ENCODE measurements around the gene OXCT1.
"Not testable (repeated sequence)": the region's sequence is repeated elsewhere in the genome, so short reads cannot be mapped to it uniquely, and the experiment has no call there.

OXCT1 gene

DNA sequence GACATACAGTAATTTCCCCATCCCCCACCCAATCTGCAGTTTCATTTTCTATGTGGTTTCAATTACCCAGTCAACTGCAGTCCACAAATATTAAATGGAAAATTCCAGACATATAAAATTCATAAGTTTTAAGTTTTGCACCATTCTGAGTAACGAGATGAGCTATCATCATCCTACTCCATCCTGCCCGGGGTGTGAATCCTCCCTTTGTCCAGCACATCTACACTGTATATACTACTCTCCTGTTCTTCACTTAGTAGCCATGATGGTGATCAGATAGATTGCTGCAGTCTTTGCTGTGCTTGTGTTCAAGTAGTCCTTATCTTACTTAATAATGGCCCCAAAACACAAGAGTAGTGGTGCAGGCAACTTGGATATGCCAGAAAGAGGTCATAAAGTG is 11.3 kb downstream of the OXCT1 start:
- H3K36me3 Mint-ChIP-seq (ENCODE audit: insufficient read depth) = peaks cover 27% of the 10 kb centered on the region
- ATAC-seq (replicated peaks; ENCODE audit: extremely low read depth, poor library complexity, severe bottlenecking) = no peak
- H3K9me3 Mint-ChIP-seq = no peaks in the 10 kb centered on the region
- H3K4me1 Mint-ChIP-seq = peaks cover 14% of the 10 kb centered on the region
- peak overlapping the region; percentile 22 for H3K27ac Mint-ChIP-seq (ENCODE audit: low read depth)
- no peaks in the 10 kb centered on the region for H3K27me3 Mint-ChIP-seq
- no peak for DNase-seq (ENCODE audit: low spot score in 2 of 2)
- H3K4me3 Mint-ChIP-seq = no peak overlapping the region

- Mint-ChIP-seq H3K27ac (ENCODE audit: low read depth) (no peak overlapping the region), H3K27me3 (no peaks in the 10 kb centered on the region), H3K36me3 (ENCODE audit: insufficient read depth) (peaks cover 30% of the 10 kb centered on the region), H3K4me3 (no peak overlapping the region), H3K9me3 (no peaks in the 10 kb centered on the region), H3K4me1 (peaks cover 5% of the 10 kb centered on the region)
- no peak for DNase-seq (ENCODE audit: low spot score in 2 of 2)
- ATAC-seq (replicated peaks; ENCODE audit: extremely low read depth, poor library complexity, severe bottlenecking) = no peak
Measured at GRCh38 chr5:41857989-41858388, 12.2 kb downstream of the OXCT1 start.

DNA sequence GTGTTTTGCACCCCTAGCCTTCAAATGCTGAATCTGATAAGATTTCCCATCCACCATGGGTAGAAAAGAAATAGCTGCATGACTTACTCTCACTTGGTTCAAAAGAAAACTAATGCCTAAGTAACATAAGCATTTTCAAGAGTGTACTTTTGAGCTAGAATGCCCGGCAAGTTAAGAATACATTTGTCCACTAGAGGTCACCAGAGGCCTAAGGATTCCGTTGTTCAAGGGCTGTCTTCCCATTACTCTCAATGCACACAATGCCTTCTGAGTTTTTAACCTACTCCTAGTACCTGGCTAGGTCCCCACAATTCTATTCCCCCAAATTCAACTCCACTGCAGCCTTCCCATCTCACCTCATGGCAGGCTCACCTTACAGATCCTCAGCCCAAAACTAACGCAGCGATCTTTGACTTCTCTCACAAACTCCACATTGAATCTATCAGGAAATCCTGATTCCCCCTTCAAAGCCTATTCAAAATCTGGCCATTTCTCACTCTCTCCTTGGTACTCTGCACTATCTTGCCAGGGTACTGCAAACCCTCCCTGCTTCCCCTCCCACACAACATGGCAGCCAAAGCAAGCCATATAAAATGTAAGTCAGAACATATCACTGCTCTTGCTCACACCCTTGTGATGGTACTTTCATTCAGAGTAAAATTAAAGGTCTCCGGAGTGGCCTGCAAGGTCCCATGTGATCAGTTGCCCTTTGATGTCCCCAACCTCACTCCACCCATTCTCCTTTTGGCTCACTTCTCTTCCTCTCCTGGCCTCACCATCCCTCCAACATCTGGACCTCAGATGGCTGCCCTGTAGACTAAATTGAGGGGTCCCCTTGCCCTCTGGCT is 13.4 kb downstream of the OXCT1 start:
- Mint-ChIP-seq H3K4me3 (no peak overlapping the region), H3K27me3 (no peaks in the 10 kb centered on the region), H3K27ac (ENCODE audit: low read depth) (no peak overlapping the region), H3K9me3 (no peaks in the 10 kb centered on the region), H3K36me3 (ENCODE audit: insufficient read depth) (peaks cover 33% of the 10 kb centered on the region), H3K4me1 (peaks cover 5% of the 10 kb centered on the region)
- peak; percentile 85 for ATAC-seq (replicated peaks; ENCODE audit: extremely low read depth, poor library complexity, severe bottlenecking)
- peak in 1 of 2 donors; percentile 62 for DNase-seq (ENCODE audit: low spot score in 2 of 2)

- Mint-ChIP-seq H3K9me3 (no peaks in the 10 kb centered on the region), H3K27me3 (no peaks in the 10 kb centered on the region), H3K4me3 (no peak overlapping the region), H3K4me1 (no peaks in the 10 kb centered on the region), H3K36me3 (ENCODE audit: insufficient read depth) (peaks cover 35% of the 10 kb centered on the region), H3K27ac (ENCODE audit: low read depth) (no peak overlapping the region)
- no peak for DNase-seq (ENCODE audit: low spot score in 2 of 2)
- no peak for ATAC-seq (replicated peaks; ENCODE audit: extremely low read depth, poor library complexity, severe bottlenecking)
Measured at GRCh38 chr5:41852293-41852692, 17.9 kb downstream of the OXCT1 start.

- H3K27me3 Mint-ChIP-seq = no peaks in the 10 kb centered on the region
- DNase-seq (ENCODE audit: low spot score in 2 of 2) (no peak), ATAC-seq (replicated peaks; ENCODE audit: extremely low read depth, poor library complexity, severe bottlenecking) (no peak)
- peaks cover 40% of the 10 kb centered on the region for H3K36me3 Mint-ChIP-seq (ENCODE audit: insufficient read depth)
- peak overlapping the region; percentile 69 for H3K27ac Mint-ChIP-seq (ENCODE audit: low read depth)
- no peaks in the 10 kb centered on the region for H3K4me1 Mint-ChIP-seq
- H3K4me3 Mint-ChIP-seq = no peak overlapping the region
- no peaks in the 10 kb centered on the region for H3K9me3 Mint-ChIP-seq
Measured at GRCh38 chr5:41851116-41851515, 19.1 kb downstream of the OXCT1 start.

- ATAC-seq (replicated peaks; ENCODE audit: extremely low read depth, poor library complexity, severe bottlenecking) (no peak), DNase-seq (ENCODE audit: low spot score in 2 of 2) (no peak)
- Mint-ChIP-seq H3K4me3 (no peak overlapping the region), H3K36me3 (ENCODE audit: insufficient read depth) (peaks cover 35% of the 10 kb centered on the region), H3K9me3 (no peaks in the 10 kb centered on the region), H3K27ac (ENCODE audit: low read depth) (no peak overlapping the region), H3K4me1 (no peaks in the 10 kb centered on the region), H3K27me3 (no peaks in the 10 kb centered on the region)
Measured at GRCh38 chr5:41848983-41849382, 21.2 kb downstream of the OXCT1 start.

GRCh38 chr5:41845751-41846150 is 24.5 kb downstream of the OXCT1 start:
- H3K4me1 Mint-ChIP-seq; H3K4me3 Mint-ChIP-seq; H3K27me3 Mint-ChIP-seq; ATAC-seq (replicated peaks; ENCODE audit: extremely low read depth, poor library complexity, severe bottlenecking); DNase-seq (ENCODE audit: low spot score in 2 of 2); H3K9me3 Mint-ChIP-seq; H3K27ac Mint-ChIP-seq (ENCODE audit: low read depth): not testable (repeated sequence)
- H3K36me3 Mint-ChIP-seq (ENCODE audit: insufficient read depth) = peaks cover 23% of the 10 kb centered on the region

DNA sequence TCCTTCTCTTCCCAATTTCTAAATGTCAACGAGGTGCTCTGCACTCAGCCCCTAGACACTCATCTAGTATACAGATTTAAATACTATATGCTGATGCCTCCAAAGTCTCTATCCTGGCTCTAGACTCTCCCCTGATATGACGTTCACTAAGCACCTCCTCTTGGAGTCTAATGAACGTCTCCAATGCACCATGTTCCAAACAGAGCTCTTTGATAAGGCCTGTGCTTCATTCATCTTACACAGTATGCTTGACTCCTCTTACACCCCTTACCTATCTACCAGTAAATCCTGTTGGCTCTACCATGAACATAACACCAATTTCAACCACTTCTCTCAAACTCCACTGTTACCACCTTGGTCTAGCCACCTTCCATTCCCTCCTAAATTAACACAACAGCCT is 25.7 kb downstream of the OXCT1 start:
- Mint-ChIP-seq H3K9me3 (no peaks in the 10 kb centered on the region), H3K4me3 (no peak overlapping the region), H3K27me3 (no peaks in the 10 kb centered on the region), H3K36me3 (ENCODE audit: insufficient read depth) (peaks cover 16% of the 10 kb centered on the region), H3K4me1 (no peaks in the 10 kb centered on the region), H3K27ac (ENCODE audit: low read depth) (no peak overlapping the region)
- DNase-seq (ENCODE audit: low spot score in 2 of 2) (no peak), ATAC-seq (replicated peaks; ENCODE audit: extremely low read depth, poor library complexity, severe bottlenecking) (no peak)

DNA sequence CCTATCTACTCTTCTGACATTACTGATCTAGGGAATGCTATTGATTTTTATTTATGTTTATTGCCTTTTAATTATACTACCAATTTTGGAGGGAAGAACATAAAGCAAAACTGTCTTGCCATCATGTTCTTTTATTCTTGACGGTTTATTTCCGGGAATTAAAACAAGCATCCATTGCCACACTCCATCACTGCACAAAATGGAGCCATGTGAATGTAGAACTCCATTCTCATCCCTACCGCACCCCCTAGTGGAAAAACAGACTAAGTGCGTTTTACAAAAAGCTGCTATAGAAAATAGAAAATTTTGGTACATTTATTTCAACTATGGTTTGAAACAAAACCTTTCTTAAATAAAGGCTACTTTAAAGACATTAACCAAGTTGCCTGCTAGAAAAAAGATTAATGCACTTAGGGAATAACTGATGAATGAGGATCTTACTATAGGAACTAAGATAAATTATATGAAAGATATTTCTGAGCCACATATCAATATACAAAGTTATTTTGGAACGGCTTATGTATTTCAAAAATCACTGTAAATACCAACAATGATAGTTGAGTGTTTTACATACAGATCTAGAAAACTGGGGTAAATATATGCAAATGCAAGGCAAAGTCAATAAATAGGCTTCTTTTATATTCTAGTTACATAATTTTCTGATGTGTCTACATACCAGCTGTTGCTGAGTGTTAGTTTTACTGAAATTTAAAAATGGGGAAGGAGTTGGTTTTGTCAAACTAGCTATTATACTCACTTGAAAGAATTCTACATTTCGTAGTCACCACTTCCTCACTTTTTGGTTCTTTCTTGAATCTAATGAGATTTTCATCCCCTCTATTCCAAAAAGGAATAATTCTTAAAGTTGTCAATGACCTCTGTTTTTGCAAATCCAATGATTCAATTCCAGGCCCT is 26.5 kb downstream of the OXCT1 start:
- Mint-ChIP-seq H3K27ac (ENCODE audit: low read depth) (no peak overlapping the region), H3K4me3 (no peak overlapping the region), H3K27me3 (no peaks in the 10 kb centered on the region), H3K4me1 (no peaks in the 10 kb centered on the region), H3K36me3 (ENCODE audit: insufficient read depth) (peaks cover 11% of the 10 kb centered on the region), H3K9me3 (no peaks in the 10 kb centered on the region)
- DNase-seq (ENCODE audit: low spot score in 2 of 2) = no peak
- no peak for ATAC-seq (replicated peaks; ENCODE audit: extremely low read depth, poor library complexity, severe bottlenecking)

DNA sequence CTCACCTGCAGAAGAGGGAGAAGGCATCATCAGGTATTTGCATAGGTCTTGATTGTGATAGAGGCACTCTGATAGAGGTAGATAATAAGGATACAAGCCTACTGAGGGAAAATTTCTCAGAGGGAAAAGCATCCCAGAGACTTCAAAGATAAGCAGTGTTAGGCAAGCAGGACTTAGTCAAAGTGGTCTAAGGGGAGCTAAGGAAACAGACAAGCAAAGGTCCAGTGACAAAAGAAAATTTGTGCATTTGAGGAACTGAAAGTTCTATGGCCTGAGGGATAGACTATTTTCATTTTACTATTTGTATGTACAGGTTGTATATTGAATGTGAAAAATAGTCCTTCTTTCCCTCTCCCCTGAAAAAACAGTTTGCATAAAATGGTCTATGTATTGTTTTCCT is 27.4 kb downstream of the OXCT1 start:
- Mint-ChIP-seq H3K36me3 (ENCODE audit: insufficient read depth) (peaks cover 18% of the 10 kb centered on the region), H3K9me3 (no peaks in the 10 kb centered on the region), H3K27ac (ENCODE audit: low read depth) (no peak overlapping the region), H3K4me3 (no peak overlapping the region), H3K4me1 (no peaks in the 10 kb centered on the region), H3K27me3 (no peaks in the 10 kb centered on the region)
- no peak for DNase-seq (ENCODE audit: low spot score in 2 of 2)
- ATAC-seq (replicated peaks; ENCODE audit: extremely low read depth, poor library complexity, severe bottlenecking) = no peak

DNA sequence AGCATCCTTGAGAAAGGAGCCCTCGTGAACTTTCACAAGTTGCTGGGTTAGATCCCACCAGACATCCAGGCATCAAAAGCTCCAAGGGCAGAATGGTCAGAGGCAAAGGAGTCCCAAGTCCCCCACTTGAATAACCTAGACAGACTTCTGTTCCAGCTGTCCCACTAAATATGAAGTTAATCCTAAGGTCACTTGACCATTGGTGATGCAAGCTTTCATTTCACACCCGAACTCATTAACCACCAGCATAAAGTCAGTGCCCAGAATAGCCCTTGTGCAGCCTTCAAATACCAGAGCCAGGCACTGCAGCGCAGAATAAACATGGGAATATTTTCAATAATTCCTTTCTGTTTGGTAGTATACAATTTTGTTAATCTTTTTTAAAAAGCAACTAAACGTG is 28.9 kb downstream of the OXCT1 start:
- Mint-ChIP-seq H3K9me3 (no peaks in the 10 kb centered on the region), H3K4me1 (peaks cover 5% of the 10 kb centered on the region), H3K4me3 (no peak overlapping the region), H3K27me3 (no peaks in the 10 kb centered on the region), H3K36me3 (ENCODE audit: insufficient read depth) (peaks cover 20% of the 10 kb centered on the region), H3K27ac (ENCODE audit: low read depth) (no peak overlapping the region)
- ATAC-seq (replicated peaks; ENCODE audit: extremely low read depth, poor library complexity, severe bottlenecking) (no peak), DNase-seq (ENCODE audit: low spot score in 2 of 2) (no peak)

GRCh38 chr5:41840251-41840650 is 30.0 kb downstream of the OXCT1 start:
- Mint-ChIP-seq H3K27me3 (no peaks in the 10 kb centered on the region), H3K4me1 (peaks cover 5% of the 10 kb centered on the region), H3K27ac (ENCODE audit: low read depth) (no peak overlapping the region), H3K9me3 (no peaks in the 10 kb centered on the region), H3K4me3 (no peak overlapping the region), H3K36me3 (ENCODE audit: insufficient read depth) (peaks cover 25% of the 10 kb centered on the region)
- ATAC-seq (replicated peaks; ENCODE audit: extremely low read depth, poor library complexity, severe bottlenecking) = no peak
- no peak for DNase-seq (ENCODE audit: low spot score in 2 of 2)

DNA sequence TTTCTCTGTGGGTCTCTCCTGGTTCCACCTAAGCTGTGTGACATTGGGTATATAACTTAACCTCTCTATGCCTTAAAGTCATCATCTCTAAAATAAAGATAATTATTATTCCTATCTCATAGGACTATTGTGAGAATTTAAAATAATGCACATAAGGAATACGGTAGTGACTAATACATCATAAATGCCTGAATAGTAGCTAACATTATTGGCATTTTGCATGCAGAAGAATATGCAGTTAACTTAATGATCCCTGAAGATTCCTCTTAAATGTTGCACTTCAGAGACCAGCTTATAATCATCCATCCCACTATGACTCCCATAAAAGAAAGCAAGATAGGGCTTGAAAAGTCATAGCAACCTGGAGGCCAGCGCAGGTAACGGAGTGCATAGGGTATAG is 32.4 kb downstream of the OXCT1 start:
- Mint-ChIP-seq H3K27ac (ENCODE audit: low read depth) (no peak overlapping the region), H3K27me3 (no peaks in the 10 kb centered on the region), H3K36me3 (ENCODE audit: insufficient read depth) (peaks cover 39% of the 10 kb centered on the region), H3K4me1 (peaks cover 27% of the 10 kb centered on the region), H3K9me3 (no peaks in the 10 kb centered on the region), H3K4me3 (no peak overlapping the region)
- no peak for ATAC-seq (replicated peaks; ENCODE audit: extremely low read depth, poor library complexity, severe bottlenecking)
- DNase-seq (ENCODE audit: low spot score in 2 of 2) = no peak
